HepG2 (cell line): ENCODE data around the gene SSH3. TPM values are rescaled to one million over a fixed set of nuclear protein-coding genes. Genes with fewer than 3 reads are reported as not detected.

Experiments
- ATAC-seq: fragments of 200-7000 bp; cut with Tn5 transposase; 3 replicates; pipeline ENCODE4 v1.9.1; 2020; ENCODE audit warnings: mild to moderate bottlenecking, moderate library complexity
- BruUV-seq: library from RNA; stranded (reverse); fragments of 400-500 nt; replicated peaks from 2 replicates; lab custom pipeline; 2021; lab: Mats Ljungman, UMichigan
- CTCF ChIA-PET: fragments of 300-600 bp; formaldehyde crosslinking; extraction: SDS; loops from one replicate; lab custom pipeline; 2021; ENCODE audit warnings: low total read pairs, inconsistent platforms, low intra/inter-chr PET ratio; lab: Yijun Ruan, JAX
- POLR2A ChIA-PET: fragments of 350-600 bp; sonication (Branson Sonifier 250); formaldehyde crosslinking; loops from one replicate; lab custom pipeline; 2020; ENCODE audit warnings: antibody characterized with exemption, inconsistent platforms; lab: Yijun Ruan, JAX
- DNase-seq: peaks from one replicate; pipeline ENCODE4 v3.0.0-alpha.2; 2015; ENCODE audit warnings: low spot score
- FAIRE-seq: peaks from 3 replicates; lab custom pipeline; 2011; peaks lifted over from hg19 to GRCh38; lab: Jason Lieb, UNC
- H2AFZ ChIP-seq: one replicate; pipeline ENCODE4 v1.6.1; 2011; ENCODE audit warnings: low read length, inconsistent platforms
- H3K27ac ChIP-seq: fragments of 300-600 bp; 3 replicates; pipeline ENCODE4 v1.8.0; 2011; ENCODE audit warnings: mixed run types, mild to moderate bottlenecking, mixed read lengths, low read length, inconsistent platforms; ENCODE audit not compliant: insufficient read depth; ENCODE audit errors: extremely low read length
- H3K27me3 ChIP-seq, 2 experiments: fragments of 200-600 bp in 1 of 2; 2 replicates in 1 of 2; 3 replicates in 1 of 2; pipeline versions ENCODE4 v1.6.0 to v1.8.0; 2011; ENCODE audit warnings: low read length in 2 of 2, mild to moderate bottlenecking in 2 of 2, moderate library complexity in 2 of 2, inconsistent platforms in 1 of 2; ENCODE audit not compliant: insufficient read depth in 2 of 2, control insufficient read depth in 1 of 2
- H3K36me3 ChIP-seq, 2 experiments: fragments of 200-600 bp in 1 of 2; replicated peaks in 1 of 2; 2 replicates in 1 of 2; 3 replicates in 1 of 2; pipeline versions ENCODE4 v1.5.1 to v1.8.0; 2011; ENCODE audit warnings: low read length in 2 of 2, inconsistent platforms in 1 of 2; ENCODE audit not compliant: insufficient read depth in 2 of 2, control insufficient read depth in 1 of 2
- H3K4me1 ChIP-seq: 2 replicates; pipeline ENCODE4 v1.5.1; 2012; ENCODE audit warnings: low read length, inconsistent platforms; ENCODE audit not compliant: insufficient read depth
- H3K4me2 ChIP-seq: 2 replicates; pipeline ENCODE4 v1.6.0; 2011; ENCODE audit warnings: low read depth, low read length, inconsistent platforms
- H3K4me3 ChIP-seq, 3 experiments: fragments of 200-600 bp in 1 of 3; sonication (generic), shearing (Covaris generic) in 1 of 3; replicated peaks in 1 of 3; 2 replicates each; pipeline ENCODE4 v1.5.1; 2011 to 2016; ENCODE audit warnings: low read length in 3 of 3, inconsistent platforms in 2 of 3, low read depth in 2 of 3, mild to moderate bottlenecking in 2 of 3, control low read depth in 1 of 3, mixed read lengths in 1 of 3; ENCODE audit not compliant: insufficient read depth in 1 of 3
- H3K79me2 ChIP-seq: one replicate; pipeline ENCODE4 v1.6.1; 2011; ENCODE audit warnings: low read length, inconsistent platforms; ENCODE audit not compliant: insufficient read depth
- H3K9ac ChIP-seq: 2 replicates; pipeline ENCODE4 v1.6.0; 2011; ENCODE audit warnings: mild to moderate bottlenecking, low read depth, low read length, inconsistent platforms; ENCODE audit not compliant: insufficient read depth
- H3K9me3 ChIP-seq: 2 replicates; pipeline ENCODE4 v1.5.1; 2012; ENCODE audit warnings: mild to moderate bottlenecking, low read length
- H4K20me1 ChIP-seq: 2 replicates; pipeline ENCODE4 v1.6.0; 2011; ENCODE audit warnings: inconsistent platforms, mild to moderate bottlenecking, low read length, moderate library complexity; ENCODE audit not compliant: insufficient read depth
- HHEX ChIP-seq: IDR thresholded peaks from 2 replicates; pipeline ENCODE4 v1.6.1; 2016; ENCODE audit warnings: control low read depth
- HNF4G ChIP-seq, 2 experiments: sonication (generic) in 1 of 2; formaldehyde crosslinking in 1 of 2; IDR thresholded peaks; 2 replicates each; pipeline versions ENCODE4 v1.4.0 to v1.6.1; 2011 to 2020; ENCODE audit warnings: borderline replicate concordance in 2 of 2, low read depth in 2 of 2, mild to moderate bottlenecking in 2 of 2, low read length in 1 of 2, missing genetic modification reagents in 1 of 2, moderate library complexity in 1 of 2
- SOX5 ChIP-seq: IDR thresholded peaks from 2 replicates; pipeline ENCODE4 v1.6.1; 2016; ENCODE audit warnings: borderline replicate concordance
- ZNF101 ChIP-seq: sonication (generic); formaldehyde crosslinking; IDR thresholded peaks from 2 replicates; pipeline ENCODE4 v1.4.0; 2020; ENCODE audit warnings: mild to moderate bottlenecking, low read depth, missing genetic modification reagents, borderline replicate concordance
- ZNF432 ChIP-seq: sonication (generic); formaldehyde crosslinking; IDR thresholded peaks from 2 replicates; pipeline ENCODE4 v1.5.0; 2020; ENCODE audit warnings: missing genetic modification reagents, mild to moderate bottlenecking, borderline replicate concordance
- WGBS: methylation state at CpG from one replicate; pipeline ENCODE4 v1.1.6; 2017; ENCODE audit warnings: low lambda C conversion rate; 5-methylcytosine and 5-hydroxymethylcytosine counted together
- in situ Hi-C: cut with HindIII; loops from 2 replicates; pipeline ENCODE4 v1.10.0; 2017; ENCODE audit warnings: low pct_unique_long_range_greater_than_20kb; ENCODE audit not compliant: extremely low pct_ligation_motif_present
- intact Hi-C: fragments of 100-400 bp; cut with micrococcal nuclease; formaldehyde crosslinking; loops from one replicate; pipeline ENCODE4 v1.10.0; 2022; ENCODE audit not compliant: unreplicated experiment
- polyA plus RNA-seq, 8 experiments: library from polyadenylated mRNA; depleted of rRNA in 3 of 8; stranded (reverse) in 7 of 8; unstranded in 1 of 8; fragments of >200 nt; fragmentation: Illumina TruSeq in 4 of 8; extraction: Trizol in 4 of 8; gene quantifications; 2 replicates each; pipeline versions ENCODE4 v1.2.1 to v1.2.3, GENCODE V29; 2011 to 2016; ENCODE audit warnings: low read depth in 4 of 8, missing spikeins in 1 of 8, mixed read lengths in 1 of 8; ENCODE audit not compliant: insufficient read depth in 1 of 8
- total RNA-seq, 5 experiments: library from RNA; depleted of rRNA; stranded (reverse); fragments of >200 nt; fragmentation: Illumina TruSeq; extraction: Trizol; gene quantifications; 2 replicates each; pipeline ENCODE4 v1.2.3, GENCODE V29; 2016; ENCODE audit warnings: low read depth in 1 of 5
- TF ChIP-seq, protein P1 (sequence below): sonication (generic); formaldehyde crosslinking; IDR thresholded peaks from 2 replicates; pipeline ENCODE4 v1.4.0; 2020; ENCODE audit warnings: mild to moderate bottlenecking, missing genetic modification reagents
- TF ChIP-seq, protein P2 (sequence below): sonication (generic); formaldehyde crosslinking; IDR thresholded peaks from 2 replicates; pipeline ENCODE4 v1.5.1; 2020; ENCODE audit warnings: mild to moderate bottlenecking, moderate library complexity, missing genetic modification reagents
- TF ChIP-seq, protein P3 (sequence below): sonication (generic); formaldehyde crosslinking; conservative IDR thresholded peaks from 2 replicates; pipeline ENCODE4 v1.8.0; 2022; ENCODE audit warnings: low read depth, missing genetic modification reagents
- TF ChIP-seq, protein P4 (sequence below): sonication (generic); formaldehyde crosslinking; IDR thresholded peaks from 2 replicates; pipeline ENCODE4 v1.9.0; 2022; ENCODE audit warnings: low read depth, missing genetic modification reagents
- TF ChIP-seq, protein P5 (sequence below): sonication (generic); formaldehyde crosslinking; IDR thresholded peaks from 2 replicates; pipeline ENCODE4 v1.9.0; 2021; ENCODE audit warnings: missing genetic modification reagents, borderline replicate concordance

The SSH3 gene
- total and polyA plus RNA-seq, 2 of the 13 experiments (the other 11 are each of a cell fraction or from before 2014, with no cell fraction given): 12.4 to 18.8 TPM

DNA sequence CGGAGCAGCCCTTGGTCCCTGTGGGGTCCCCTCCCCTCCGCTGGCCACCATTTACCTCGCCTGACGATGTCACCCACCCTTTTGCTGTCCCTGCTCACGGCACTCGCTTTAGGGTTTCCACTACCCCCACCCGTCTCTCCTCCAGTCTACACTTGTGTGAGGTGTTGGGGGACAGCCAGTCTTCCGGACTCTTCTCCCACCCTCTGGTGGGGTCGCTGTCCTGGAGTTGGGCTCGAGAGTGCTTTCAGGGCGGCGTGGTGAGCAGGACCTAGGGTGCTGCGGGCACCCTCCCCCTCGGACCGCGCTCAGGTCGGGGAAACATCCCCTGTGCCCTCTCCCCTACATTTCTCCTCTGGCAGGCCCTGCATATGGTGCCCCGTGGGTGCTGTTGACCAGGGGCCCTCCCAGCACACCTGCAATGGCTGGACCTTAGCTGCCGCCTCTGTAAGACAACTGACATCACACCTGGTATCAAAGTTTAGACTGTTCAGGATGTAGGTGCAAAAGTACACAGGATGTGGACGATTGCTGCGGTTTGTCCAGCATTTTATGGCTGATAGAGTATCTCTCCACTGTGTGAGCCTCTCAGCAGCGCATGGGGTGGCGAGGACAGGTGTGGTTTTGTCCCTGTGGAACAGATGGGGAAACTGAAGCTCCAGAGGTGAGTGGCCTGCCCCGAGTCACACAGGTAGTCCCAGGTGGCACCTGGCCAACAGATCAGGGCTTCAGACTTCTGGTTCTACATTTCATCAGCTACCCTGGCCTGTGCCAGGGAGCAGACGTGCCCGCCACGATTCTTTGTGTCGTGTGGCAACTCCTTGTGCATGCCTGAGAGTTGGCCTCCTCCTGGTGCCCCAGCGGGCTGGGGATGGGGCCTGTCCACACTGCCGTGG is 35.9 kb upstream of the SSH3 start:
- DNase-seq (peak; percentile 61), ATAC-seq (peak; percentile 37), FAIRE-seq (peak; percentile 64)
- Histone ChIP-seq H3K79me2 (peaks cover 56% of the 10 kb centered on the region), H3K27ac (peak overlapping the region; percentile 77), H3K27me3 (no peaks in the 10 kb centered on the region), H4K20me1 (peaks cover 21% of the 10 kb centered on the region), H3K36me3 (peaks cover 7 to 43% of the 10 kb centered on the region in 2 experiments), H2AFZ (no peak overlapping the region), H3K4me2 (peak overlapping the region; percentile 90), H3K4me1 (peaks cover 57% of the 10 kb centered on the region), H3K9me3 (no peaks in the 10 kb centered on the region), H3K4me3 (peak overlapping the region; percentile 93 to 98 (median 93)), H3K9ac (peak overlapping the region; percentile 83)
- ChIA-PET CTCF (interaction anchor here (2.4 kb wide), 1 partner anchor 50 kb away, joined by 25 read pairs; no protein-coding TSS in a partner anchor), POLR2A (interaction anchor here (1.0 to 4.5 kb wide), 5 partner anchors 10 to 87 kb away, joined by 3 to 19 read pairs (median 3); partner anchors contain the start of gene ANKRD13D)
- TSS peak; percentile 55 for BruUV-seq
- intact Hi-C loops (loop anchor here (1.0 kb wide), 1 partner anchor 22 kb away; the partner anchor contains the start of gene ANKRD13D), in situ Hi-C loops (no loop called here)
- WGBS: 26% methylated on average over 25 of the region's 30 CpGs
- TF ChIP-seq HNF4G (IDR thresholded peaks at IDR 0.05; ENCODE audit: borderline replicate concordance, low read depth, low read length) (peak; percentile 17; the same call in 1 of the 2 replicates), HNF4G (CRISPR knock-in tag; IDR thresholded peaks at IDR 0.05; ENCODE audit: borderline replicate concordance, low read depth) (peak; percentile 23; the same call in 1 of the 2 replicates), HHEX (CRISPR knock-in tag) (0 out of 2 replicates have a peak, but pooled peaks have one; percentile 42), ZNF101 (no peak), SOX5 (CRISPR knock-in tag) (peak; percentile 44; the same call in 1 of the 2 replicates), ZNF432 (CRISPR knock-in tag) (no peak)
- TF ChIP-seq, protein P1, sequence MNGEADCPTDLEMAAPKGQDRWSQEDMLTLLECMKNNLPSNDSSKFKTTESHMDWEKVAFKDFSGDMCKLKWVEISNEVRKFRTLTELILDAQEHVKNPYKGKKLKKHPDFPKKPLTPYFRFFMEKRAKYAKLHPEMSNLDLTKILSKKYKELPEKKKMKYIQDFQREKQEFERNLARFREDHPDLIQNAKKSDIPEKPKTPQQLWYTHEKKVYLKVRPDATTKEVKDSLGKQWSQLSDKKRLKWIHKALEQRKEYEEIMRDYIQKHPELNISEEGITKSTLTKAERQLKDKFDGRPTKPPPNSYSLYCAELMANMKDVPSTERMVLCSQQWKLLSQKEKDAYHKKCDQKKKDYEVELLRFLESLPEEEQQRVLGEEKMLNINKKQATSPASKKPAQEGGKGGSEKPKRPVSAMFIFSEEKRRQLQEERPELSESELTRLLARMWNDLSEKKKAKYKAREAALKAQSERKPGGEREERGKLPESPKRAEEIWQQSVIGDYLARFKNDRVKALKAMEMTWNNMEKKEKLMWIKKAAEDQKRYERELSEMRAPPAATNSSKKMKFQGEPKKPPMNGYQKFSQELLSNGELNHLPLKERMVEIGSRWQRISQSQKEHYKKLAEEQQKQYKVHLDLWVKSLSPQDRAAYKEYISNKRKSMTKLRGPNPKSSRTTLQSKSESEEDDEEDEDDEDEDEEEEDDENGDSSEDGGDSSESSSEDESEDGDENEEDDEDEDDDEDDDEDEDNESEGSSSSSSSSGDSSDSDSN (CRISPR knock-in tag): 0 out of 2 replicates have a peak, but pooled peaks have one; percentile 55
- TF ChIP-seq, protein P2, sequence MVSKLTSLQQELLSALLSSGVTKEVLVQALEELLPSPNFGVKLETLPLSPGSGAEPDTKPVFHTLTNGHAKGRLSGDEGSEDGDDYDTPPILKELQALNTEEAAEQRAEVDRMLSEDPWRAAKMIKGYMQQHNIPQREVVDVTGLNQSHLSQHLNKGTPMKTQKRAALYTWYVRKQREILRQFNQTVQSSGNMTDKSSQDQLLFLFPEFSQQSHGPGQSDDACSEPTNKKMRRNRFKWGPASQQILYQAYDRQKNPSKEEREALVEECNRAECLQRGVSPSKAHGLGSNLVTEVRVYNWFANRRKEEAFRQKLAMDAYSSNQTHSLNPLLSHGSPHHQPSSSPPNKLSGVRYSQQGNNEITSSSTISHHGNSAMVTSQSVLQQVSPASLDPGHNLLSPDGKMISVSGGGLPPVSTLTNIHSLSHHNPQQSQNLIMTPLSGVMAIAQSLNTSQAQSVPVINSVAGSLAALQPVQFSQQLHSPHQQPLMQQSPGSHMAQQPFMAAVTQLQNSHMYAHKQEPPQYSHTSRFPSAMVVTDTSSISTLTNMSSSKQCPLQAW: peak; percentile 76
- TF ChIP-seq, protein P3, sequence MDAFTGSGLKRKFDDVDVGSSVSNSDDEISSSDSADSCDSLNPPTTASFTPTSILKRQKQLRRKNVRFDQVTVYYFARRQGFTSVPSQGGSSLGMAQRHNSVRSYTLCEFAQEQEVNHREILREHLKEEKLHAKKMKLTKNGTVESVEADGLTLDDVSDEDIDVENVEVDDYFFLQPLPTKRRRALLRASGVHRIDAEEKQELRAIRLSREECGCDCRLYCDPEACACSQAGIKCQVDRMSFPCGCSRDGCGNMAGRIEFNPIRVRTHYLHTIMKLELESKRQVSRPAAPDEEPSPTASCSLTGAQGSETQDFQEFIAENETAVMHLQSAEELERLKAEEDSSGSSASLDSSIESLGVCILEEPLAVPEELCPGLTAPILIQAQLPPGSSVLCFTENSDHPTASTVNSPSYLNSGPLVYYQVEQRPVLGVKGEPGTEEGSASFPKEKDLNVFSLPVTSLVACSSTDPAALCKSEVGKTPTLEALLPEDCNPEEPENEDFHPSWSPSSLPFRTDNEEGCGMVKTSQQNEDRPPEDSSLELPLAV (CRISPR knock-in tag): no peak
- TF ChIP-seq, protein P4, sequence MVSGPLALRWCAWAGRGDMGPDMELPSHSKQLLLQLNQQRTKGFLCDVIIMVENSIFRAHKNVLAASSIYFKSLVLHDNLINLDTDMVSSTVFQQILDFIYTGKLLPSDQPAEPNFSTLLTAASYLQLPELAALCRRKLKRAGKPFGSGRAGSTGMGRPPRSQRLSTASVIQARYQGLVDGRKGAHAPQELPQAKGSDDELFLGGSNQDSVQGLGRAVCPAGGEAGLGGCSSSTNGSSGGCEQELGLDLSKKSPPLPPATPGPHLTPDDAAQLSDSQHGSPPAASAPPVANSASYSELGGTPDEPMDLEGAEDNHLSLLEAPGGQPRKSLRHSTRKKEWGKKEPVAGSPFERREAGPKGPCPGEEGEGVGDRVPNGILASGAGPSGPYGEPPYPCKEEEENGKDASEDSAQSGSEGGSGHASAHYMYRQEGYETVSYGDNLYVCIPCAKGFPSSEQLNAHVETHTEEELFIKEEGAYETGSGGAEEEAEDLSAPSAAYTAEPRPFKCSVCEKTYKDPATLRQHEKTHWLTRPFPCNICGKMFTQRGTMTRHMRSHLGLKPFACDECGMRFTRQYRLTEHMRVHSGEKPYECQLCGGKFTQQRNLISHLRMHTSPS: peak; percentile 74
- TF ChIP-seq, protein P5, sequence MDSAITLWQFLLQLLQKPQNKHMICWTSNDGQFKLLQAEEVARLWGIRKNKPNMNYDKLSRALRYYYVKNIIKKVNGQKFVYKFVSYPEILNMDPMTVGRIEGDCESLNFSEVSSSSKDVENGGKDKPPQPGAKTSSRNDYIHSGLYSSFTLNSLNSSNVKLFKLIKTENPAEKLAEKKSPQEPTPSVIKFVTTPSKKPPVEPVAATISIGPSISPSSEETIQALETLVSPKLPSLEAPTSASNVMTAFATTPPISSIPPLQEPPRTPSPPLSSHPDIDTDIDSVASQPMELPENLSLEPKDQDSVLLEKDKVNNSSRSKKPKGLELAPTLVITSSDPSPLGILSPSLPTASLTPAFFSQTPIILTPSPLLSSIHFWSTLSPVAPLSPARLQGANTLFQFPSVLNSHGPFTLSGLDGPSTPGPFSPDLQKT (CRISPR knock-in tag): no peak
